ENCODE data around the gene CPN2. TPM values are rescaled to one million over a fixed set of nuclear protein-coding genes. Genes with fewer than 3 reads are reported as not detected.

CPN2 gene
- total and polyA plus RNA-seq, 2 of the 8 experiments (the other 6 are each of a cell fraction or from before 2014, with no cell fraction given): 0.03 TPM; not detected in 1

- H4K8ac ChIP-seq (ENCODE audit: extremely low read depth, insufficient read depth, low read length): no peak overlapping the region
- H3K79me1 ChIP-seq (ENCODE audit: low read depth, low read length): no peaks in the 10 kb centered on the region
- H3K79me2 ChIP-seq (ENCODE audit: control insufficient read depth in 1 of 2, insufficient read depth in 2 of 2, low read length in 2 of 2): no peaks in the 10 kb centered on the region
- TF ChIP-seq BCL11A (IDR thresholded peaks at IDR 0.05; ENCODE audit: low read depth in 2 of 2, low read length in 2 of 2): no peak
- WGBS, 2 experiments (ENCODE audit: extremely low coverage in 1 of 2, insufficient coverage in 1 of 2, insufficient read length in 1 of 2, insufficient replicate concordance in 2 of 2, low coverage in 1 of 2, low lambda C conversion rate in 2 of 2, missing lambda C conversion rate in 1 of 2): 95% methylated on average over 1 of the region's 1 CpG; no CpG with 5 or more reads in 1 of the 2 experiments
- no peaks in the 10 kb centered on the region for H3K27me3 ChIP-seq (replicated peaks in 1 of 4; ENCODE audit: control insufficient read depth in 3 of 4, extremely low read depth in 1 of 4, insufficient read depth in 3 of 4, low read length in 3 of 4)
- no peak overlapping the region for H3K9ac ChIP-seq (replicated peaks in 1 of 4; ENCODE audit: extremely low read depth in 1 of 4, low read depth in 3 of 4, low read length in 3 of 4)
- H2AK5ac ChIP-seq (ENCODE audit: low read depth, low read length): 0 out of 2 replicates have a peak overlapping the region, but pooled peaks have one; percentile 53
- H2BK12ac ChIP-seq (ENCODE audit: low read depth, low read length): no peak overlapping the region
- H3K36me3 ChIP-seq (ENCODE audit: control insufficient read depth in 2 of 4, insufficient read depth in 4 of 4, low read length in 3 of 4): no peaks in the 10 kb centered on the region
- no peak overlapping the region for H4K5ac ChIP-seq (ENCODE audit: insufficient read length, low read depth, low read length)
- H4K20me1 ChIP-seq (replicated peaks in 1 of 2; ENCODE audit: control insufficient read depth in 1 of 2, insufficient read depth in 2 of 2, low read length in 2 of 2): no peaks in the 10 kb centered on the region
- no peak overlapping the region for H3K27ac ChIP-seq (ENCODE audit: low read depth, low read length)
- H3K4ac ChIP-seq (replicated peaks; ENCODE audit: insufficient read length, low read depth, low read length): no peak overlapping the region
- H3K23me2 ChIP-seq (ENCODE audit: low read depth, low read length): no peaks in the 10 kb centered on the region
- H2BK120ac ChIP-seq (replicated peaks; ENCODE audit: low read depth, low read length): no peak overlapping the region
- no peak overlapping the region for H3K4me3 ChIP-seq (ENCODE audit: extremely low read depth in 1 of 4, insufficient read depth in 2 of 4, low read depth in 3 of 4, low read length in 4 of 4)
- H3K4me1 ChIP-seq (replicated peaks in 1 of 4; ENCODE audit: control insufficient read depth in 3 of 4, insufficient read depth in 4 of 4, low read length in 3 of 4): peaks cover 0 to 22% (median 8%) of the 10 kb centered on the region in 4 experiments; a peak in 6 of 7 replicates
- ChIA-PET POLR2A (ENCODE audit: partially characterized antibody) (interaction anchor here (0.9 kb wide), 1 partner anchor 24 kb away, joined by 3 read pairs; no protein-coding TSS in a partner anchor), CTCF (ENCODE audit: partially characterized antibody) (interaction anchor here (0.7 to 3.8 kb wide), 6 partner anchors 20 to 716 kb away, joined by 3 to 15 read pairs (median 4); no protein-coding TSS in a partner anchor)
- no peak overlapping the region for H2BK5ac ChIP-seq (ENCODE audit: low read depth, low read length)
- no peak overlapping the region for H2BK15ac ChIP-seq (ENCODE audit: low read length)
- H2BK20ac ChIP-seq (ENCODE audit: low read length): no peak overlapping the region
- H3K14ac ChIP-seq (ENCODE audit: insufficient read length): no peak overlapping the region
- no peak overlapping the region for H3K56ac ChIP-seq (replicated peaks; ENCODE audit: insufficient read length, low read depth, low read length)
- no peaks in the 10 kb centered on the region for H3K9me3 ChIP-seq (ENCODE audit: insufficient read depth in 2 of 2, low read depth in 1 of 2, low read length in 1 of 2)
- FAIRE-seq (no peak), DNase-seq (ENCODE audit: low read depth in 1 of 2, low spot score in 2 of 2) (no peak)
- no peak overlapping the region for H3K4me2 ChIP-seq (ENCODE audit: insufficient read depth in 1 of 2, low read depth in 2 of 2, low read length in 2 of 2)
- no peak overlapping the region for H3K23ac ChIP-seq (ENCODE audit: insufficient read length)
- H4K91ac ChIP-seq (replicated peaks; ENCODE audit: insufficient read length, low read length): no peak overlapping the region
- no peak overlapping the region for H2AFZ ChIP-seq (ENCODE audit: low read length)
- H3K18ac ChIP-seq (ENCODE audit: extremely low read depth, low read length): no peak overlapping the region
Measured at GRCh38 chr3:194377708-194378107, 26.6 kb upstream of the CPN2 start.

Data from H1 (cell line).